GM21367 (cell line): ENCODE results near the gene NR2F1-AS1.
"Not testable (repeated sequence)": the region's sequence is repeated elsewhere in the genome, so short reads cannot be mapped to it uniquely, and the experiment has no call there.

Experiments
- ATAC-seq: cut with Tn5 transposase; IDR thresholded peaks from one replicate; pipeline ENCODE4 v1.9.1; 2021; ENCODE audit not compliant: unreplicated experiment

Gene NR2F1-AS1

DNA sequence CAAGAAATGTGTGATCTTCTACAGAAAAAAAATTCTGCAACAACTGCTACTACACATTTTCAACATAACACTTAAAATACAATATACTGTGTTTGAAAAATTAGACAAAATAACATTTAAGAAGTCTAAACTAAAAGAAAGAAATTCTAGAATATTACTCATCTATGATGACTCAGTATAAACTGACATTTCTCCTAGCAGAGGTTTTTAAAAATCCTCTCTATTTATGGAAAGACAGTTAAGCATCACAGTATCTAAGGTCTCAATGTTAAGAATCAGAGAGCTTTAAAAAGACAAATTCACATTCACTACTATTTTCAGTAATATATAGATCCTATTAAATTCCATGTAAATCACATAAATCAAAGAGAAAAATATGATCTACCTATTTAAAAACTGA, 61.3 kb downstream of the NR2F1-AS1 start:
- ATAC-seq = no peak

DNA sequence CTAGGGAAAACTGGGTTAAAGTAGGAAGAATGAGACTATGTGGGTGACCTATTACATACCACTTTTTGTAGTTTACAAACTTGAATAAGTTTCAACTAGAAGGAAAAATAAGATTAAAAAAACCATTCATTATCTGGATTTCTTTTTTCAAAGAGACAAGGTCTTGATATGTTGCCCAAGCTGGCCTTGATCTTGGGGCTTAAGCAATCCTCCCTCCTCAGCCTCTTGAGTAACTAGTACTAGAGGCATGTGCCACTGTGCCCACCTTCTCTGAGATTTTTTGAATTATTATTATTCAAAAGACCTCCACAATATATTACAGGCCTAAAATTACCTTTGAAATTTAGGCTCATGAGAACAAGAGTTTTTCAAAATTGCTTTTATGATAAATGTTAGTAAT, 63.2 kb downstream of the NR2F1-AS1 start:
- no peak for ATAC-seq

DNA sequence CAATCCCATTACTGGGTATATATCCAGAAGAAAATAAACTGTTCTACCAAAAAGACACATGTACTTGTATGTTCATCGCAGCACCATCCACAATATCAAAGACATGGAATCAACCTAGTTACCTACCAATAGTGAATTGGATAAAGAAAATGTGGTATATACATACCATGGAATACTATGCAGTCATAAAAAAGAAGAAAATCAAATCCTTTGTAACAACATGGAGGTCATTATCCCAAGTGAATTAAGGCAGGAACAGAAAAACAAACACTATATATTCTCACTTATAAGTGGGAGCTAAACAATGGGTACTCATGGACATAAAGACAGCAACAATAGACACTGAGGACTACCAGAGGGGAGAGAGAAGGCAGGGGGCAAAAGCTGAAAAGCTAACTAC, 67.7 kb downstream of the NR2F1-AS1 start:
- no peak for ATAC-seq

DNA sequence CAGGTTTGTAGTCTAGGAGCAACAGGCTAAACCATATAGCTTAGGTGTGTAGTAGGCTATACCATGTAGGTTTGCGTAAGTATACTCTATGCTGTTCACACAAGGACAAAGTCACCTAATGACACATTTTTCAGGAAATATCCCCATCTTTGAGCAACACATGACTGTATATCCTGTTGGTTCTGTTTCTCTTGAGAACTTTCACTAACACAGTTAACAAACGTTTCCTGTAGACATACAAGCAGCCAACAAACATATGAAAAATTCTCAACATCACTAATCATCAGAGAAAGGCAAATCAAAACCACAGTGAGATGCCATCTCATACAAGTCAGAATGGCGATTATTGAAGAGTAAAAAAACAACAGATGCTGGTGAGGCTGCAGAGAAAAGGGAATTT, 68.2 kb downstream of the NR2F1-AS1 start:
- ATAC-seq = no peak

DNA sequence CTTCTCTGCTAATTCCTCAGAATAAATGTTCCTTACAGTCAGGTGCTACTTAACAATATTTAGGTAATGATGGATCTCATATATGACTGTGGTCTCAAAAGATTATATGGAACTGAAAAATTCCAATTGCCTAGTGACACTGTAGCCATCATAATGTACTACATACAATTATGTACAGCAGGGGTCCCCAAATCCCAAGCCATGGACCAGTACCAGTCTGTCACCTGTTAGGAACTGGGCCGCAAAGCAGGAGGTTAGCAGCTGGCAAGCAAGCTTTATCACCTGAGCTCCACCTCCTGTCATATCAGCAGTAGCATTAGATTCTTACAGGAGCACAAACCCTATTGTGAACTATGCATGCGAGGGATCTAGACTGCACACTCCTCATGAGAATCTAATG, 69.6 kb downstream of the NR2F1-AS1 start:
- no peak for ATAC-seq

DNA sequence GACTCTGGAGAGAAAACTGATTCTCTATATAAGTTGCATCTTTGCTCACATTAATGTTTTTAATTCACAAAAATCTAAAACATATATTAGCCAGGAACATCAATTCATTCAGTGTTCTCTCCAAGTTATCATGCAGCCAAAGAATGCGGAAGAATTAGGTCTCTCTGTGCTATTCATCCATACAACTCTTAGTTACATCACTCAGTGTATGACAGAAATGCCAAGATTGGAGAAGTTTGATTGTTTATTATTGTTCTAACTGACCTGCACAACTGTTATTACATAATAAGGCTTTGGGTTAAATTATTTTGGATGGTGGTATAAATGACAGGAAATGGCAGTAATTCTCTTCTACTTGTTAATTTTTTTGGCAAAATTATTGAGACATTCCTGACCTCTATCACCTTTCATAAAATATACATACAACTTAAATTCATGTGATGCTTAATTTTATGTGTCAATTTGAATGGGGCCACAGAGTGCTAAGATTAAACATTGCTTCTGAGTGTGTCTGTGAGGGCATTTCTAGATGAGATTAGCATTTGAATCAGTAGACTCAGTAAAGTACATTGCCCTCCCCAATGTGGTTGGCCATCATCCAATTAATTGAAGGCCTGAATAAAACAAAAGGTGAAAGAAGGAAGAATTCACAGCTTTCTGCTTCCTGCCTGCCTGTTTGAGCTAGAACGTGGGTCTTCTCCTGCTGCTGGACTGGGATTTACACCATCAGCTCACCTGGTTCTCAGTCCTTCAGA, 70.2 kb downstream of the NR2F1-AS1 start:
- ATAC-seq = no peak

DNA sequence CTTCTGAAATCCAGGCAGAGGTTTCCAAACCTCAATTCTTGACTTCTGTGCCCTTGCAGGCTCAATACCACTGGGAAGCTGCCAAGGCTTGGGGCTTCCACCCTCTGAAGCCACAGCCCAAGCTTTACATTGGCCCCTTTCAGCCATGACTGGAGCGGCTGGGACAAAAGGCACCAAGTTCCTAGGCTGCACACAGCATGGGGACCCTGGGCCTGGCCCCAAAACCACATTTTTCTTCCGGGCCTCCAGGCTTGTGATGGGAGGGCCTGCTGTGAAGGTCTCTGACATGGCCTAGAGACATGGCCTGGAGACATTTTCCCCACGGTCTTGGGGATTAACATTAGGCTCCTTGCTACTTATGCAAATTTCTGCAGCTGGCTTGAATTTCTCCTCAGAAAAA, 75.5 kb downstream of the NR2F1-AS1 start:
- not testable (repeated sequence) for ATAC-seq

DNA sequence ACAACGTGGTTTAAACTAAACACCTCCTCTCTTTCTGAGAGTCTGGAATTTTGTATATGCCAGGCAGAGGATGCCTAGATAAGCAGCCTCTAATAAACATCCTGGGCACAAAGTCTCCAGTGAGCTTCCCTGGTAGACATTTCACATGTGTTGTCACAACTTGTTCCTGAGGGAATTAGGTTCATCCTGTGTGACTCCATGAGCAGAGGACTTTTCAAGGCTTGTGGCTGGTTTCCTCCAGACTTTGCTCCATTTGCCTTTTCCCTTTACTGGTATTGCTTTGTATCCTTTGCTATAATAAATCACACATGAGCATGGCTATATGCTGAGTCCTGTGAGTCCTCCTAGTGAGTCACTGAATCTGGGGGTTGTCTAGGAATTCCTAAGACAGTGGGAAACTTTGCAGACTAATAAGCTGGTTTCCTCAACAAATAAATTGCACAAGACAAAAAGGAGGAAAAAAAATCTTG, 77.4 kb downstream of the NR2F1-AS1 start:
- no peak for ATAC-seq

DNA sequence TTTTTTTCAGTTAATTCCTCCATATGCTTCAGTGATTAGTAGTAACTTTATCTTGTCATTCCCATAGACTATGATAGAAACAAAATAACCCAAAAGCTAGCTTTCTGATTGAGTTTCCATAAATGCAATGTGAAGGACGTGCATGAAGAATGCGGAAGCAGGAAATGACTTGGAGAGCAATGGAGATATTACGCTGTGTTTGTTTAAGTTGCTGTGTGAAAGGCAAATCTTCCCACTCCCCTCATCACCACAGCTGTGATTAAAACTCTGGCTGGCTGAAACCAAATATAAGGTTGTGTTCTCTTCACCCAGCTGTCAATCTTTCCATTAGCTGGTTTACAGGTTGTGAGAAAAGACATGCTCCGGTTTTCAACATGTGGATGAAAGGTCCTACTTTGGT, 83.9 kb downstream of the NR2F1-AS1 start:
- ATAC-seq = no peak

DNA sequence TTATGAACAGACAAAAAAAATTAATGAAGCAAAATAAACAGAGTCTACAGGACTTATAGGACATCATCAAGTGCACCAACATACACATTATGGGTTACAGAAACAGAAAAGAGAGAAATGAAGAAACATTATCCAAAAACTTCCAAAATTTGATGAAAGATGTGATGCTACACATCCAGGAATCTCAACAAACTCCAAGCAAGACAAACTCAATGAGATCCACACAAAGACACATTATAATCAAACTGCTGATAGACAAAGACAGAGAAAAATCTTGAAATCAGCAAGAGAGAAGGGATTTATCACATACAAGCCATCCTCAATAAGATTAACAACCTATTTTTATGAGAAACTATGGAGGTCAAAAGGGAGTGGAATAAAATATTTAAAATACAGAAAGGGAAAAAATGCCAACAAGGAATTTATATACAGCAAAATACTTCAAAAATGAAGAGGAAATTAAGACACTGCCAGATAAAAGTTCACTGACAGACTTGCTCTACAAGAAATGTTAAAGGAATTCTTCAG, 101.0 kb downstream of the NR2F1-AS1 start:
- no peak for ATAC-seq

DNA sequence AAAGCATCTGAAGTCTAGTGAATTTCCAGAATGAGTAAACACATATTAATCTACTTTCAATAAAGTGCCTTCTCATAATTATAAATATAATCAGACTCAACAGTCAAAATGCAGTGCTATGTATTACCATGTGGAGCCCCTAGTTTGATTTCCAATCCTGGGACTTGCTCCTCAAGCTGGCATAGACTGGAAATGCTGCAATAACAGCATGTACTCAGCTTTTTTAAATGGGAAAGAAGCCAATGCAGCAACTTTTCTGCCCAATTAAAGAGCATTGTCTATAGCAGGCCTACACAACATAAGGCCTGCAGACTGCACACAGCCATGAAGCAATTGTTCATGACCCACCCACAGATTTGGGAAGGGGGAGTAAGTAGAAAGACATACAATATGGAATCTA, 103.2 kb downstream of the NR2F1-AS1 start:
- no peak for ATAC-seq

DNA sequence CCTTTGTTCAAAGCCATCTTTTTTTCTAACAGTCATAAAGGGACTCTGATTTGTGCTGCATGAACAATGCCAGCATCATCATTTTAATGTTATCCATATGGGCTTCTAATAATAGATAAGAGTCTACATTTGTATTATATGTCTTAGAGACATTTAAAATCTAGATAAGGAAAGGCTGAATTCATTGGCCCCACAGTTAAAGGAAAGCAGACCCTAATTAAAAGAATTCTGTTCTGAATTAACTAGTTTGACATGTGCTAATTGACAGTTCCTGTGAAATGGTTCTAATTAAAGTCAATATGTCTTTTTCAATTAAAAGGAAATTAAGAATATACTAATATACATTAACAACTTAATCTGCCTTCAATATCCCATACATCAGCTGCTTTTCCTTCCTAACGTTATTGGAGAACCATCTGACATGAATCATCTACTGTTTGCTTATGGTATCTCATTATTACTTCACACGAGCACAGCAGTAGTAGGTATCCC, 104.7 kb downstream of the NR2F1-AS1 start:
- no peak for ATAC-seq

DNA sequence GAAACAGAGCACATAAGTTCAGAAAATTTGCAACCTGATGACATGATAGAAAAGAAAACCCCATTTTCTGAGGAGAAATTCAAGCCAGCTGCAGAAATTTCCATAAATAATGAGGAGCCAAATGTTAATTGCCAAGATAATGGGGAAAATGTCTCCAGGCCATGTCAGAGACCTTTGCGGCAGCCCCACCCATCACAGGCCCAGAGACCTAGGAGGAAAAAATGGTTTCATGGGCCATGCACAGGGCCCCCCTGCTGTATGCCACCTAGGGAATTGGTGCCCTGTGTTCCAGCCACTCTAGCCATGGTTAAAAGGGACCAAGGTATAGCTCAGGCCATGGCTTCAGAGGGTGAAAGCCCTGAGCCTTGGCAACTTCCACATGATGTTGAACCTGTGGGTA, 118.1 kb downstream of the NR2F1-AS1 start:
- ATAC-seq = no peak

DNA sequence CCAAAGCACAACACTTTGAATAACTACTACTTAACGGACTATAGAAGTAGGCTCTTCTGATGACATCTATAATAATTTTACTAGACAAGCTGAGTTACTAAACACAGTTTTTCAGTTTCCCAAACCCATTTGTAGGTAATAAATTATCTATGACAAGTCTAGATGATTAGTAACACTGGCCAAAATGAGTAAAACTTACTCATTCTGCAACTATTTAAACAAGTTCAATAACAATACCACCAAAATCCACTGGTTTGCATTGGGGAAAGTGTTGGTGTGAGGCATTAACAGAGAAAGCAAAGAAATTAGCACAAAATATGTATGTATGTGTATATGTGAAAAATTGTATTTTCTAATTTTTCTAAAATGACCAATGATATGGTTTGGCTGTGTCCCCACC, 119.3 kb downstream of the NR2F1-AS1 start:
- ATAC-seq = no peak

DNA sequence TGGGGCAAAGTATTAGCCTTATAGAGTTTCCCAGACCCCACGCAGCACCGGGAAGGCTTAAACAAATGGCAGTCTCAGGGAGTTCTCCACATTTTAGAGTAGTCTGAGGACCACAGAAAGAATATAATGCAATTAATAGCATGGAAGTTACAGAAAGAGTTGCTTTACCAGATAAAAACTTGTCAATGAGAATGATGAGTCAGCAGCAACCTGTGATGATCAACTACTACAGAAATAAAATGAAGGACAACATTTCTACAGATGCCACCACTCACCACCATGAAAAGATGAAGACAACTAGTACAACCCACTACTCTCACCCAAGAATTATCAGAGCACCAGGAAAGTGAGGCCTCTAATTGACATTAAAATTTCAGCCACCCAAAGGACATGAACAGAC, 120.7 kb downstream of the NR2F1-AS1 start:
- ATAC-seq = no peak

DNA sequence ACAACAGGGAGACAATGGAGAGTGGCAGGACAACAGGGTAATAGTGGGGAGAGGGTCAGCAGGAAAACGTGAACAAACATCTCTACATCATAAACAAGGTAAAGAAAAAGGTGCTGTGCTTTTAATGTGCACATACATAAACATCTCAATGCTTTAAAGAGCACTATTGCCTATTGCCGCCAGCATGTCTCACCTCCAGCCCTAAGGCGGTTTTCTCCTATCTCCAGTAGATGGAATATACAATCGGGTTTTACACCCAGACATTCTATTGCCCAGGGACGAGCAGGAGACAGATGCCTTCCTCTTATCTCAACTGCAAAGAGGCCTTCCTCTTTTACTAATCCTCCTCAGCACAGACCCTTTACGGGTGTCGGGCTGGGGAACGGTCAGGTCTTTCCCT, 124.2 kb downstream of the NR2F1-AS1 start:
- not testable (repeated sequence) for ATAC-seq

DNA sequence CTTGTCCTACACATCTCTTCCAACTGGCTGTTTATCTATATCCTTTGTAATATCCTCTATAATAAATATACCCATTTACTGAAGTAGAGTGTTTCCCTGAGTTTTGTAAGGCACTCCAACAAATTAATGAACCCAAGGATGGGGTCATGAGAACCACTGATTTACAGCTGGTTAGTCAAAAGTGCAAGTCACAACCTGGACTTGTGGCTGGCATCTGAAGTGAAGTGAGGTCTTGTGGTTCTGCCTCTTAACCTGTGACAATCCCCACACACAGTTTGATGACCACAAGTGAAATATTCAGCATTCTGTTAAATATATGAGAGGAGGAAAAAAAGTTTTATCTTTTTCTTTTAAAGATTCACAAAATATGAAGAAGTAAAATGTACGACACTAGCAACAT, 126.1 kb downstream of the NR2F1-AS1 start:
- no peak for ATAC-seq

DNA sequence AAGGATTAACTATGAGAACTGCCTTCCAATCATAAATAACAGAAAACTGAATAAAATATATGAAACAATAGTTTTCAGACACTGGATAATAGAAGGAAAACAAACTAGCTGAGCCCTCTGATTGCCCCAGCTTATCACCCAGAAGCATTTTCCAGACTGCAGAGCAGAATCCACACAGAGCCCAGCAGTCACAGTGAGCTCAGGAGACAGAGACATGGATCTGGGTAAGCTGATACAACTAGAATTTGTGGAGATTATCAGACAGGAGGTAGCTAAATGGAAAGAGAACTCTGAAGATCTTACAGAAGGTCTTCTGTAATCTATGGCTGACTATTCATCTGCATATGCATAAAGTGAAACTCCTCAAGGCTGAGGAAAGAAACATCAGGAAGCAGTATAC, 128.8 kb downstream of the NR2F1-AS1 start:
- ATAC-seq = no peak

DNA sequence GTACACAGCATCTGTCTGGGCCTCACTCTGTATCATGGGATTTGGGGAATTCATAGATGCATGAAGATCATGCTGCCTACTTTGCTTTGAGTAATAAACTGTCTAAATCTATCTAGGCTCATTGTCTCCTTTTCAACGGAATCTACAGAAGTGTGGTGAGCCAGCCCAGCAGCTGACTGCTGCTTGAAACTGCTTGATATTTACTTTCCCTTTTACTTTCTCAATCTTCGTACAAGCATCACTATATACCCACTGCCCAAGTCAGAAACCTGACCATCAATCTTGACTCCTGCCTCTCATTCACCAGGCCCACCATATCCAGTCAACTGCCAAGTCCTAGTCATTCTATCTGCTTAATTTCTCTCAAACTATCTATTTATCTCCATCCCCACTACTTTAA, 142.9 kb downstream of the NR2F1-AS1 start:
- no peak for ATAC-seq

DNA sequence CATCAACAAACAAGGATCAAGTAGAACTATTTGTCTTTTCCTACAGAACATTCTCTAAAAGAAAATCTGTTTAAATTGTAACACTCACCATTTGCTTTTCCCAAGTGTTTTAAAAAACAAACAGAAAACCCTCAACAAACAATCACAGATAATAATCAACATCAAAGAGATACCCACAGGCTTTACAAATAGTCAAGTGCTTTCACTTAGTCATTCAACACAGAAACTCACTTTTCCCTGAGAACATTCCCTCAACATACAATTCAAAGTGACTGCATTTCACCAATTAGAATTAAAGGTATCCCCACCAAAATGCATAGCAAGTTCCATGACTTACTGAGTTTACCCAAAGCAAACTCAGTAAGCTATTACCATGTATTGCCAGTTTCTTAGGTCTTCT, 144.9 kb downstream of the NR2F1-AS1 start:
- no peak for ATAC-seq

DNA sequence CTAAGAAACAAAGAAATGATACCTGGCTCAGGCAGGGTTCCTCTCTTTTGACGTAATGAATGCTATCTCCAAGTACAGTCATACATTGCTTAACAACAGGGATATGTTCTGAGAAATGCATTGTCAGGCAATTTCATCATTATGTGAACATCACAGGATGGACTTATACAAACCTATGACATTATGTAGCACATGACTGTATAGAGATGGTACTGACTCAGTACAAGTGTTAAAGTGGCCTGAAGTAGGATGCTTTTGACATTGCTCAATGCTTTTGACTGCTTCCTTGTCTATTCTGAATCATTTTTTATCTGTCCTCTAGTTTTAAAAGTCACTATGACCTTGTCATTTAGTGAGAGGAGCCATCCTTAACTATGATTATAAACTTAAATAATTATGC, 147.6 kb downstream of the NR2F1-AS1 start:
- ATAC-seq = no peak

DNA sequence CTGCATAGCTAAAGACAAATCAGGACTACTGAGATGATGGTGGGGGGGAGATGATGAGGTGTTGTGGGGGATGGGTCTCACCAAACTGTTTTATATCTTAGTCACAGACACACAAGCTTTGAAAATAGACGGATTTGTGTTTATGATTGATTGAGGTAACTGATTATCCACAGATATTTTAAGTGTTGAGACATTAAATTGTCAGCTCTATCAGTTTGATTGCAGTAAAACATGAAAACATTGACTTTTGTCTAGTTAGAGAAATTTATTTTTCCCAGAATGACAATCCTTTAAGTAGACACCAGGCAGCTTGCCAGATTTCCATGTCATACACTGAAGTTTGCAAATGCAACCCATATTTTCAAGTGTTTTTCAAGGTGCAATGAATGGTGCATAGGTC, 149.8 kb downstream of the NR2F1-AS1 start:
- ATAC-seq = no peak

DNA sequence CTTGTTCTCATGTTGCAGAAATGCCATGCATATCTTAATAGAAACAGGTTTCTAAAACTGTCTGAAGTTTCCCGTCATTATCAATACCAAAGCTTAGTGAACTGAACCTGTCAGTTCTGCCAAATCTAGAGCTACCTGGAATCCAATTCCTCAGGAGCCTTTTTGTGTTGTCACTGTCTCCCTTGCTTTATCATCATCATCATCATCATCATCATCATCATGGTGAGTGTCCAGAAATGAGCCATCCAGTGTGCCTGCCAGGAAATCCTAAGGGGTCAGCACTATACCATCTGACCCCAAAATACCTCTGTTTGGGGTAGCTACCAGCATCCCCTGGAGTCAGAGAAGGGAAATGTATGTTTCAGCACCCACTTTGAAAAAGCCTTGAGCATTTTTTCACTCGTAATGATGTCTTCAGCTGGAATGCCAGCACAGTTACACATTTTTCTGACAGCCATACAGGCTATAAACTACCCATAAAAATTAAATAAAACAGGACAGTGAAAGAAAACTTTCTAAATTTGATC, 150.3 kb downstream of the NR2F1-AS1 start:
- no peak for ATAC-seq
